Testis (tissue), 3 donors: Measurements from ENCODE around the gene ORM2. TPM values are rescaled to one million over a fixed set of nuclear protein-coding genes. Genes with fewer than 3 reads are reported as not detected.

Experiments used
- DNase-seq: peaks from one replicate; pipeline ENCODE4 v3.0.0-alpha.2; 2019
- H3K27ac ChIP-seq, 2 donors: fragments of 200-600 bp; sonication (generic); one replicate each; pipeline ENCODE4 v1.5.1; 2019
- H3K27me3 ChIP-seq: fragments of 200-600 bp; sonication (generic); one replicate; pipeline ENCODE4 v1.5.1; 2019
- H3K36me3 ChIP-seq: fragments of 200-600 bp; sonication (generic); one replicate; pipeline ENCODE4 v1.5.1; 2017; ENCODE audit warnings: low read depth; ENCODE audit errors: missing control alignments
- H3K4me1 ChIP-seq: fragments of 200-600 bp; sonication (generic); one replicate; pipeline ENCODE4 v1.5.1; 2019
- H3K4me3 ChIP-seq, 2 donors: fragments of 200-600 bp; sonication (generic); one replicate each; pipeline ENCODE4 v1.5.1; 2017 to 2019
- H3K9me3 ChIP-seq: fragments of 200-600 bp; sonication (generic); one replicate; pipeline ENCODE4 v1.5.1; 2017
- CTCF ChIP-seq, 3 experiments: fragments of 450-650 bp in 2 of 3; fragments of 200-600 bp in 1 of 3; sonication (generic) in 1 of 3; IDR thresholded peaks; one replicate each; pipeline ENCODE4 v1.5.1; 2016 to 2019; ENCODE audit warnings: antibody characterized with exemption in 3 of 3, mild to moderate bottlenecking in 2 of 3, moderate library complexity in 1 of 3
- POLR2A ChIP-seq: fragments of 450-650 bp; IDR thresholded peaks from one replicate; pipeline ENCODE4 v1.6.1; 2017; ENCODE audit warnings: antibody characterized with exemption, mild to moderate bottlenecking, moderate library complexity
- WGBS, 2 donors: methylation state at CpG; one replicate each; pipeline ENCODE4 v1.1.5; 2018; 5-methylcytosine and 5-hydroxymethylcytosine counted together
- intact Hi-C: fragments of 100-400 bp; cut with DNase I; formaldehyde crosslinking; loops from one replicate; pipeline ENCODE4 v1.15.1; 2023; ENCODE audit warnings: low total_unique reads
- polyA plus RNA-seq: library from polyadenylated mRNA; stranded (reverse); fragments of 350-450 nt; fragmentation: Illumina TruSeq; extraction: RNeasy Lipid Tissue Mini Kit (QIAGEN cat#74804); gene quantifications from one replicate; pipeline ENCODE4 v1.2.3, GENCODE V29; 2014; ENCODE audit warnings: low read depth, low replicate concordance; ENCODE audit not compliant: insufficient read depth
- total RNA-seq, 2 donors: library from RNA; depleted of rRNA; stranded (reverse); fragments of >200 nt; gene quantifications; one replicate each; pipeline ENCODE4 v1.2.3, GENCODE V29; 2016

The ORM2 gene
- total and polyA plus RNA-seq, 3 donors from 2014 or later: 0.56 to 2.3 TPM; not detected in 1

- Histone ChIP-seq H3K27ac (no peak overlapping the region), H3K4me1 (no peaks in the 10 kb centered on the region), H3K9me3 (no peaks in the 10 kb centered on the region), H3K36me3 (no peaks in the 10 kb centered on the region), H3K4me3 (no peak overlapping the region), H3K27me3 (no peaks in the 10 kb centered on the region)
- no peak for DNase-seq
- 79 to 88% methylated on average over 15 of the region's 15 CpGs for WGBS, 2 donors
- TF ChIP-seq CTCF (IDR thresholded peaks at IDR 0.05): no peak
- no peak for TF ChIP-seq POLR2A
- intact Hi-C loops: no loop called here
These were observed 18.0 kb downstream of the ORM2 start for GRCh38 chr9:114347675-114348074.

- H3K4me1 ChIP-seq: no peaks in the 10 kb centered on the region
- WGBS, 2 donors: 82 to 85% methylated on average over 8 to 12 of the region's 12 CpGs
These were observed 18.7 kb downstream of the ORM2 start for GRCh38 chr9:114348261-114348905.

DNA sequence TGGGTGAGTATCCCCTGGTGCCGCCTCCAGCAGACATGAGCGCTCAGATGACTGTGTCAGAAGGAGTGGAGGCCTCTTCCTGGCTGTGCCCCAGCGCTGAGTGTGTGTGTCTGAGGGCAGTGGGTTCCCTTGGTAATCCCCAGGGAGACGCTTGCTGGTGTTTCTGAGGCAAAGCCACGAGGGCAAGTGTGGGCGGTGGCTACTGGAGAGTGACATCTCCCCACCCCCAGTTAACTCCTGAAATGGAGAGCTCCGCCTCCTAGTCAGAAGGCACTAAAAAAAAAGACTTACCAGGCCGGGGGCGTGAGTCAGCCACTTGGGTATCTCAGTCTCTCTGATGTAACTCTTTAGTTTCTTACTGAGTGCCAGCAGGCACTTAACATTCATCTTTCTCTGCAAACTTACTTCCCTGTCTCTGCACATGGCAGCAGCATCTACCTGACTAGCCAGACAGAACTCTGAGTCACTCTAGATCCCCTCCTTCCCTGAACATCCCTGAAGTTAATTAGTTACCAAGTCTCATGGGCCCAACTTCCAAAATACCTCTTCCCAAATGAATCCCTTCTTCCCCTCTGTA, 19.3 kb downstream of the ORM2 start:
- TF ChIP-seq POLR2A (no peak), CTCF (IDR thresholded peaks at IDR 0.05) (no peak)
- Histone ChIP-seq H3K4me1 (no peaks in the 10 kb centered on the region), H3K4me3 (no peak overlapping the region), H3K27me3 (no peaks in the 10 kb centered on the region), H3K36me3 (no peaks in the 10 kb centered on the region), H3K9me3 (no peaks in the 10 kb centered on the region), H3K27ac (no peak overlapping the region)
- intact Hi-C loops: no loop called here
- WGBS, 2 donors: 64 to 66% methylated on average over 4 to 9 of the region's 9 CpGs
- DNase-seq: peak; percentile 48

More at GRCh38 chr9:114348261-114348905, 18.7 kb downstream of the ORM2 start:
- intact Hi-C loops: no loop called here
- Histone ChIP-seq H3K36me3 (no peaks in the 10 kb centered on the region), H3K27me3 (no peaks in the 10 kb centered on the region), H3K4me3 (no peak overlapping the region), H3K9me3 (no peaks in the 10 kb centered on the region), H3K27ac (no peak overlapping the region)
- DNase-seq: no peak
- TF ChIP-seq CTCF (IDR thresholded peaks at IDR 0.05) (no peak), POLR2A (no peak)

- no peak overlapping the region for H3K4me3 ChIP-seq
- DNase-seq: no peak
- TF ChIP-seq CTCF (IDR thresholded peaks at IDR 0.05) (no peak), POLR2A (no peak)
- intact Hi-C loops: no loop called here
- H3K27me3 ChIP-seq: no peaks in the 10 kb centered on the region
- H3K4me1 ChIP-seq: no peaks in the 10 kb centered on the region
- 72 to 84% methylated on average over 10 of the region's 10 CpGs for WGBS, 2 donors
- no peak overlapping the region for H3K27ac ChIP-seq
- no peaks in the 10 kb centered on the region for H3K9me3 ChIP-seq
- H3K36me3 ChIP-seq: no peaks in the 10 kb centered on the region
These were observed 20.2 kb downstream of the ORM2 start for GRCh38 chr9:114349713-114350480.
